HUES48 (cell line): ENCODE measurements around the gene FZD4.
"Not testable (repeated sequence)": the region's sequence is repeated elsewhere in the genome, so short reads cannot be mapped to it uniquely, and the experiment has no call there.

ENCODE experiments used
- H3K27ac ChIP-seq: one replicate; pipeline ENCODE4 v1.7.0; 2013; ENCODE audit warnings: low read depth, low read length, inconsistent platforms
- H3K27me3 ChIP-seq: 2 replicates; pipeline ENCODE4 v1.6.1; 2013; ENCODE audit warnings: mild to moderate bottlenecking, low read length; ENCODE audit not compliant: control insufficient read depth, insufficient read depth
- H3K36me3 ChIP-seq: 2 replicates; pipeline ENCODE4 v1.6.1; 2013; ENCODE audit warnings: low read length; ENCODE audit not compliant: control insufficient read depth, insufficient read depth
- H3K4me1 ChIP-seq: 2 replicates; pipeline ENCODE4 v1.6.1; 2013; ENCODE audit warnings: mild to moderate bottlenecking, low read length; ENCODE audit not compliant: control insufficient read depth, insufficient read depth
- H3K4me3 ChIP-seq: 2 replicates; pipeline ENCODE4 v1.5.1; 2013; ENCODE audit warnings: mild to moderate bottlenecking, low read depth, low read length
- H3K9ac ChIP-seq: 2 replicates; pipeline ENCODE4 v1.6.1; 2013; ENCODE audit warnings: mild to moderate bottlenecking, low read depth, low read length, moderate library complexity
- H3K9me3 ChIP-seq: 2 replicates; pipeline ENCODE4 v1.6.1; 2013; ENCODE audit warnings: low read length; ENCODE audit not compliant: control insufficient read depth, insufficient read depth

FZD4 gene

GRCh38 chr11:86955361-86956120 is at the start of gene FZD4:
Gene FZD4 (minus strand): TSS chr11:86955395. CDS start chr11:86955085, 310 bp downstream.
- Histone ChIP-seq H3K4me3 (peak within 1 kb of the TSS; percentile 96), H3K27ac (peak within 1 kb of the TSS; percentile 79), H3K27me3 (peaks cover 12% of the 10 kb centered on the region), H3K36me3 (peaks cover 14% of the 10 kb centered on the region), H3K4me1 (peaks cover 28% of the 10 kb centered on the region), H3K9ac (peak within 1 kb of the TSS; percentile 72), H3K9me3 (no peaks in the 10 kb centered on the region)

GRCh38 chr11:87004281-87004680 is 49.1 kb upstream of the FZD4 start:
- not testable (repeated sequence) for H3K36me3 ChIP-seq, H3K4me1 ChIP-seq, H3K9ac ChIP-seq, H3K27me3 ChIP-seq, H3K4me3 ChIP-seq, H3K27ac ChIP-seq, H3K9me3 ChIP-seq

- H3K27ac ChIP-seq, result no peak overlapping the region
Observed at GRCh38 chr11:87002918-87003317, 47.7 kb upstream of the FZD4 start.

GRCh38 chr11:86999859-87000753 is 44.9 kb upstream of the FZD4 start:
- no peak overlapping the region for H3K9ac ChIP-seq
- H3K4me1 ChIP-seq, result peaks cover 7% of the 10 kb centered on the region; the same call in 1 of the 2 replicates
- no peak overlapping the region for H3K4me3 ChIP-seq
- H3K9me3 ChIP-seq, result no peaks in the 10 kb centered on the region
- peak overlapping the region; percentile 59 for H3K27ac ChIP-seq
- H3K36me3 ChIP-seq, result no peaks in the 10 kb centered on the region
- H3K27me3 ChIP-seq, result no peaks in the 10 kb centered on the region

More at GRCh38 chr11:87002918-87003317, 47.7 kb upstream of the FZD4 start:
- no peaks in the 10 kb centered on the region for H3K27me3 ChIP-seq
- H3K4me1 ChIP-seq, result peaks cover 7% of the 10 kb centered on the region; the same call in 1 of the 2 replicates
- no peak overlapping the region for H3K9ac ChIP-seq
- H3K4me3 ChIP-seq, result no peak overlapping the region
- no peaks in the 10 kb centered on the region for H3K36me3 ChIP-seq
- no peaks in the 10 kb centered on the region for H3K9me3 ChIP-seq

GRCh38 chr11:86999388-86999787 is 44.2 kb upstream of the FZD4 start:
- Histone ChIP-seq H3K36me3 (no peaks in the 10 kb centered on the region), H3K27ac (peak overlapping the region; percentile 59), H3K27me3 (no peaks in the 10 kb centered on the region), H3K4me1 (peaks cover 7% of the 10 kb centered on the region; the same call in 1 of the 2 replicates), H3K9me3 (no peaks in the 10 kb centered on the region), H3K4me3 (no peak overlapping the region), H3K9ac (no peak overlapping the region)

GRCh38 chr11:86996953-86997570 is 41.9 kb upstream of the FZD4 start:
- H3K4me1 ChIP-seq, result peaks cover 7% of the 10 kb centered on the region; the same call in 1 of the 2 replicates
- H3K9ac ChIP-seq, result no peak overlapping the region
- H3K27me3 ChIP-seq, result no peaks in the 10 kb centered on the region
- H3K27ac ChIP-seq, result peak overlapping the region; percentile 69
- no peaks in the 10 kb centered on the region for H3K9me3 ChIP-seq
- no peak overlapping the region for H3K4me3 ChIP-seq
- H3K36me3 ChIP-seq, result no peaks in the 10 kb centered on the region

- H3K27ac ChIP-seq, result no peak overlapping the region
- no peak overlapping the region for H3K4me3 ChIP-seq
- H3K4me1 ChIP-seq, result peaks cover 16% of the 10 kb centered on the region
- no peaks in the 10 kb centered on the region for H3K36me3 ChIP-seq
- H3K27me3 ChIP-seq, result no peaks in the 10 kb centered on the region
- no peaks in the 10 kb centered on the region for H3K9me3 ChIP-seq
- no peak overlapping the region for H3K9ac ChIP-seq
Observed at GRCh38 chr11:86993031-86993430, 37.8 kb upstream of the FZD4 start.

- H3K4me3 ChIP-seq, H3K27ac ChIP-seq, H3K9ac ChIP-seq: not testable (repeated sequence)
Observed at GRCh38 chr11:86992340-86992739, 37.1 kb upstream of the FZD4 start.

GRCh38 chr11:86991341-86991740 is 36.1 kb upstream of the FZD4 start:
- H3K36me3 ChIP-seq, result no peaks in the 10 kb centered on the region
- H3K9ac ChIP-seq, result no peak overlapping the region
- H3K4me1 ChIP-seq, result peaks cover 16% of the 10 kb centered on the region
- H3K9me3 ChIP-seq, result no peaks in the 10 kb centered on the region
- no peaks in the 10 kb centered on the region for H3K27me3 ChIP-seq
- no peak overlapping the region for H3K4me3 ChIP-seq
- no peak overlapping the region for H3K27ac ChIP-seq

More at GRCh38 chr11:86992340-86992739, 37.1 kb upstream of the FZD4 start:
- H3K36me3 ChIP-seq, H3K9me3 ChIP-seq, H3K27me3 ChIP-seq: not testable (repeated sequence)
- H3K4me1 ChIP-seq, result peaks cover 16% of the 10 kb centered on the region

GRCh38 chr11:86990515-86990914 is 35.3 kb upstream of the FZD4 start:
- Histone ChIP-seq H3K9ac (no peak overlapping the region), H3K4me3 (no peak overlapping the region), H3K9me3 (no peaks in the 10 kb centered on the region), H3K27me3 (no peaks in the 10 kb centered on the region), H3K36me3 (no peaks in the 10 kb centered on the region), H3K27ac (no peak overlapping the region), H3K4me1 (peaks cover 16% of the 10 kb centered on the region)
